Sigmoid colon (tissue), 3 donors: Measurements from ENCODE around the gene PRUNE2.

Source experiments
- POLR2A ChIP-seq, 2 donors: fragments of 450-650 bp; IDR thresholded peaks; one replicate each; pipeline ENCODE4 v1.6.1; 2016; ENCODE audit warnings: antibody characterized with exemption in 2 of 2, mild to moderate bottlenecking in 2 of 2, moderate library complexity in 2 of 2
- TF ChIP-seq, protein P1 (sequence below), 4 experiments: fragments of 450-650 bp in 3 of 4; fragments of 200-600 bp in 1 of 4; IDR thresholded peaks; one replicate each; pipeline ENCODE4 v1.5.1; 2016 to 2019; ENCODE audit warnings: antibody characterized with exemption in 4 of 4, mild to moderate bottlenecking in 3 of 4, moderate library complexity in 2 of 4

DNA sequence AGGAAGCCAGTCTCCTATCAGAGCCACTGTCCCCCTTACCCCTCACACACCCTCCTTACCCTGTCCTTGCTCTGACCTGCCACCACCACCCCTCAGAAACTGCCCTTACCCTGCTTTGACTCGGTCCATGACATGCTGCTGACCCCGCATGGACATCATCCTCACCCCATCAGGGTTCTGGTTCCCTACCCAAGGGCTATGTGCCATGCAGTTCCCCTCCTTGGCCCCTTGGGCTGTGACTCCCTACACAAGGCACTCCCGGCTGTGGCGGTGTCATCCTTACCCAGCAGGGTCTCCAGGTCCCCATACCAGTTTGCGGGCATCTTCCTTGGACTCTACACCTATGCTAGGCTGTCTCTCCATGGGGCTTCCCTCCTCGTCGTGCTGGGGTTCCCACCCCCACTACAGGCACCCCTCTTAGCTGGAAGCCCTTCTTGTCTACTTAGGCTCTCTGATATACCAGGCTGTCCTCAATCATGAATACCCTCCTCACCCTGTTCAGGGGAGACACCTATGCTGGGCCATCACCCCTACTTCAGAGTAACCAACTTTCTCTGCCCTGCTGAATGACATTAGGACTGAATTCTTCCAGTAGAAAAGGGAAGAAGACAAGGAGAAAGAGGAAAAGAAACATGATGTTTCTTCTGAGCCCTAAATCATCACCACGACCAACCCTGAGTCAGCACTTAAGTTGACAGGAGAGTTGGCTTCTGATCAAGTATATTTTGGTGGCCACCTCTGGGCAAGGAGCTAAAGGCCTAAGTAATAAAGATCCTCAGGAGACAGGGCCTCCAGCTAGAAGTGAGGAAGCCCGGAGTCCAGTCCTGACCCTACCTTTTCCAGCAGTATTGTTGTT is 331.8 kb downstream of the PRUNE2 start:
- TF ChIP-seq POLR2A (IDR thresholded peaks at IDR 0.05), result no peak
- TF ChIP-seq, protein P1, sequence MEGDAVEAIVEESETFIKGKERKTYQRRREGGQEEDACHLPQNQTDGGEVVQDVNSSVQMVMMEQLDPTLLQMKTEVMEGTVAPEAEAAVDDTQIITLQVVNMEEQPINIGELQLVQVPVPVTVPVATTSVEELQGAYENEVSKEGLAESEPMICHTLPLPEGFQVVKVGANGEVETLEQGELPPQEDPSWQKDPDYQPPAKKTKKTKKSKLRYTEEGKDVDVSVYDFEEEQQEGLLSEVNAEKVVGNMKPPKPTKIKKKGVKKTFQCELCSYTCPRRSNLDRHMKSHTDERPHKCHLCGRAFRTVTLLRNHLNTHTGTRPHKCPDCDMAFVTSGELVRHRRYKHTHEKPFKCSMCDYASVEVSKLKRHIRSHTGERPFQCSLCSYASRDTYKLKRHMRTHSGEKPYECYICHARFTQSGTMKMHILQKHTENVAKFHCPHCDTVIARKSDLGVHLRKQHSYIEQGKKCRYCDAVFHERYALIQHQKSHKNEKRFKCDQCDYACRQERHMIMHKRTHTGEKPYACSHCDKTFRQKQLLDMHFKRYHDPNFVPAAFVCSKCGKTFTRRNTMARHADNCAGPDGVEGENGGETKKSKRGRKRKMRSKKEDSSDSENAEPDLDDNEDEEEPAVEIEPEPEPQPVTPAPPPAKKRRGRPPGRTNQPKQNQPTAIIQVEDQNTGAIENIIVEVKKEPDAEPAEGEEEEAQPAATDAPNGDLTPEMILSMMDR (IDR thresholded peaks at IDR 0.05), result no peak
